Measurements from ENCODE around the gene RNPS1.
"Not testable (repeated sequence)": the region's sequence is repeated elsewhere in the genome, so short reads cannot be mapped to it uniquely, and the experiment has no call there.

Gene RNPS1

DNA sequence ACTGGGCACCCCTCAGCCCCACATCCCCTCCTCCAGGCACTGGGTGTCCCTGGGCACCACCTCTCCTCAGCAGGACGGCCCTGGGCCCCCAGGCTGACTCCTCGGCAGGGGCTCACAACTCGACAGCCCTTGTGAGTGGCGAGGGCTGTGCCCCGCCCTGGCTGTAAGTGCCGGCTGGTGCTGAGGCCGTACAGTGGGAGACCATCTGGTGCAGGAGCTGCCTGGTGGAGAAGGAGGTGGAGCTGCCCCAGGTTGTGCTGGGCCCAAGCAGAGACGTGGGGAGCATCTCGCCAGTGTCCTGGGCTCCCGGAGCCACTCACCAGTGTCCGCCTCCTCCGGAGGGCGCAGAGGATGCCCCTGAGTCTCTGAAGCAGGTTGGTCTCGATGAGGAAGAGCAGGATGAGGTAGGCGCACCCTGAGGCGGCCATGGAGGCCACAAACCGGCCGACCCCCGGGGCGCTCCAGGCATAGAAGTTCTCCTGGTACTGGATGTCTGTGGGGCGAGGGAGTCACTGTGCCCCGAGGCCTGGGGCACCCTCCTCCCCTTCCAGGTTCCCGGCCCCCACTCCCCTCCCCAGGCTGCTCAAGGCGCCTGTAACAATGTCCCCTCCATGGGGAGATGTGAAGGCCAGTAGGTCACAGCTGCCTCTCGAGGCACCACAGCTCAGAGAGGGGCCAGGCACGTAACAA, 15.1 kb upstream of the RNPS1 start:
- no peak for DNase-seq (ENCODE audit: low read depth in 2 of 2)

DNA sequence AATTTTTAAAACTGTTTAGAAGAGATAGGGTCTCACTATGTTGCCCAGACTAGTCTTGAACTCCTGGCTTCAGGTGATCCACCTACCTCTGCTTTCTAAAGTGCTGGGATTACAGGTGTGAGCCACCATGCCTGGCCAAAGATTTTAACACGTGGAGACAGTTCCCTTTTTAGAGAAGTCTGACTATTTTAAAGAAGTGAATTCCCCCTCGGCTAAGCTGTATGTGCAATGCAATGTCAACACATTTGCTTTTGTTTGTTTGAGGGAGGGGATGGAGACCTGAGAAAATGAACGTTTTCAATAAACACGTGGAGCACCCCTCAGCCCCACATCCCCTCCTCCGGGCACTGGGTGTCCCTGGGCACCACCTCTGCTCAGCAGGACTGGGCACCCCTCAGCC, 14.3 kb upstream of the RNPS1 start:
- no peak for DNase-seq (ENCODE audit: low read depth in 2 of 2)

DNA sequence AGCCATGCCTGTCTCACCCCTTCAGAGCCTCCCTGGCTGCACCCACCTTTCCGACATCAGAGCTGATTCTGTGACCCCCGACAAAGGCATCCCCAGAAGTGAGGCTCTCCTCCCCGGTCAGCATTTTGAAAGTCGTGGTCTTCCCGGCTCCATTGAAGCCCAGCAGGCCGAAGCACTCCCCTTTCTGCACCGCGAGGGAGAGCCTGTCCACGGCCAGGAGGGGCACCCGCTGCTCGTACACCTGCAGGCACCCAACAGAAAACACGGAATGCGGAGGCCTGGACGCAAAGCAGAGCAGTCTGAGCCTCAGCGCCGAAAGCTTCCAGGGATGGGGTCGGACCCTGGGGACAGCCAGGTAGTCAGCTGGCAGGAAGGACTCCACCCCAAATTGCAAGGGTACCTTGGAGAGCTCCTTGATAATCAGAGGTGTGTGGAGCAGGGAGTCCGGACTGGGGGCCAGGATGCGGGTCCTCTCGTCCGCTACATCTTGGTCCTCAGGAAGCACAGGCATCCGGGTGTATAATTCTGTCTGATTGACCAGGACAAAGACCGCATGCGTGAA, 13.1 kb upstream of the RNPS1 start:
- no peak for DNase-seq (ENCODE audit: low read depth in 2 of 2)

DNA sequence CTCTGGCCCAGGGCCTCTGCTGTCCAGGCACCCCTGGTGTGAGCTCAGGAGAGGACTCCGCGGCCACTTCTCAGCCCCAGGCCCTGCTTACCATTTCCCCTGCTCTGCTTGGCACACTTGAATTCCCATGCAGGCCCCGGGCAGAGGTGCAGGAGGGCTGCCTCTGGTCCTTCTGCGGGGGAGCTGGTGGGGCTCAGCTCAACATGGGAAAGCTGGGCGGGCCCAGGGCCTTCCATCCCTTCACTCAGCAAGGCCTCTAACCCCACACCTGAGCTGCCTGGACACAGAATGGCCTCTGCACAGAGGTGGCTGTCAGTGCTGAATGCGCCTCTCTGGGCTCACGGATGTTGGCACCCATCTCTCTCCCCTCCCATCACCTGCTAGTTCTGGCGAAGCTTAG, 12.5 kb upstream of the RNPS1 start:
- DNase-seq (ENCODE audit: low read depth in 2 of 2), result no peak

DNA sequence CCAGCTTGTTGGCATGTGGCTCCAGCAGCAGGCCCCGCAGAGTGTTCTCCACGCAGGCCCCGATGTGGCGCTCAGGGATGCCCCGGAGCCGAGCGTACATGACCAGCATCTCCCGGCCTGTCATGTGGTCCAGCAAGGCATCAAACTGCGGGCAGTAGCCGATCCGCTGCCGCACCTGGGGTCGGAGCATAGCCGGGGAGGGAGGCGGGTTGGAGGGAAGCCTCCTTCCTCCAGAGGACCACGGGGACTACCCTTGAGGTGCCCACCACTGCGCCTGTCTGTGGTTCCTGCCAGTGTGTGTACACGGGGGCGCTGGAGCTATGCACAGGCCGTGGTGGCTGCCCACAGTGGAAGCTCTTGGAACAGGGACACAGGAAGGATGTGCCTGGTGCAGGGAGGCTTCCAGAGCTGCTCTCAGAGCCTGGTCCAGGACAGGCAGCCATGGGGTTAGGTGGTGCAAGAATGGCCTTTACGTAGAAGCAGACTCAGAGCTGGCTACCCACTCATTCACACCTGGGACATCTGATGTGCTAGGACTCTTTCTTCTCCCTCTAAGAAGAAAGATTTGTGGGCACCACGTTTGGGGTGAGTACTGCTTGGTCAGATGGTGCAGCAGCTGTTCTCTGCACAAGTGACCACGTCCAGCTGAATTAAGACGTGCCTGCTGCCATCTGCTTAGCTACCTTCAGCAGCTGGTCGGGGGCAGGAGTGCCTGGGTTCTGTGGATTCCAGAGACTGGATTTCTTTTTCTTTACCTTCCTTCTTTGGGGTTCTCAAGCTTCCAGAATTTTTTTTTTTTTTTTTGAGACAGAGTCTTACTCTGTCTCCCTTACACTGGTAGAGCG, 11.3 kb upstream of the RNPS1 start:
- no peak for DNase-seq (ENCODE audit: low read depth in 2 of 2)

DNA sequence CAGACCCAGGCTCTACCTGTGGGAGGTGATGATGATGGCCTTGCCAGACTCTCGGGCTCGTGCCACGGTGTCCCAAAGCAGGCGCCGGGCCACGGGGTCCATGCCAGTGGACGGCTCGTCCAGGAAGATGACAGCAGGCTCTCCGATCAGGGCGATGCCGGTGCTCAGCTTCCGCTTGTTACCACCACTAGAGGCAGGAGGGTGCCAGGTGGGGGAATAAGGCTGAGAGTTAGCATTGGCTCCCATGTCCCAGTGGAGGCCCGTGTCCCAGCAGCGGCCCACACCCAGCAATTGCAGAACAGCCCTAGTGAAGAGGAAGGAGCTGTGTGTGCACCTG, 10.3 kb upstream of the RNPS1 start:
- no peak for DNase-seq (ENCODE audit: low read depth in 2 of 2)

DNA sequence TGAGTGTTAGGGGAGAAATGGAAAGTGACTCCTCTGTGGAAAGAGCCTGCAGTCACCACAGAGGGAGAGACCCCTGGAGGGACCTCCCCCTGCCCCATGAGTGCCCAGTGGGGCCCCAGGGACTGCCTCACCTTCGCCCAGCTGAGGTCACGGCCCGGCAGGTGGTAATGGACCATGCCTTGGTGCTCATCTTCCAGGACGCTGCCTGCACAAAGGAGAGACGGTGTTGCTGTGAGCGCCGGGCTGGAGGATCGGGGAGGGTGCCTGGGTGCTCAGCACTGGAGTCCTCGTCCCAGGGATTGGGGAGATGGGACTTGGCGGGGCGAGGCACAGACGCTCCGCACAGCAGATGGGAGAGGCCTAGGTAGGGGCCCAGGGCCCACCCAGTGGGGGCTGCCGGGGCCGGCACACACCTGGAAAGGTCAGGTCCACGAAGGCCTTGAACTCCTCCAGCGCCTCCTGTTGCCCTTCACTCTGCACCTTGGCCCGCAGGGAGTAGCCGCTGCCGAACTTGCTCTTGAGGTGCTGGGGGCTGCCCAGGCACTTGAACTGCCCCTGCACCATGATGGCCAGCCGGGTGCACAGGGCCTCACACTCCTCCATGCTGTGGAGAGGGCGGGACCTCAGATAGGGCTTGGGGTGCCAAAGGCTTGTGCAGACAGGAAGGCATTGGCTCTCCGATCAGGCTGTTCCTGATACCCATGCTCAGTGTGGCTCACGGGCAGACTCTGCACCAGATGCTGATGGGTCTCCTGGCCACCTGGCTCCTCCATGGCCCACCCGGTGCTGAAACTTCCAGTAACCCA, 9.7 kb upstream of the RNPS1 start:
- no peak for DNase-seq (ENCODE audit: low read depth in 2 of 2)

DNA sequence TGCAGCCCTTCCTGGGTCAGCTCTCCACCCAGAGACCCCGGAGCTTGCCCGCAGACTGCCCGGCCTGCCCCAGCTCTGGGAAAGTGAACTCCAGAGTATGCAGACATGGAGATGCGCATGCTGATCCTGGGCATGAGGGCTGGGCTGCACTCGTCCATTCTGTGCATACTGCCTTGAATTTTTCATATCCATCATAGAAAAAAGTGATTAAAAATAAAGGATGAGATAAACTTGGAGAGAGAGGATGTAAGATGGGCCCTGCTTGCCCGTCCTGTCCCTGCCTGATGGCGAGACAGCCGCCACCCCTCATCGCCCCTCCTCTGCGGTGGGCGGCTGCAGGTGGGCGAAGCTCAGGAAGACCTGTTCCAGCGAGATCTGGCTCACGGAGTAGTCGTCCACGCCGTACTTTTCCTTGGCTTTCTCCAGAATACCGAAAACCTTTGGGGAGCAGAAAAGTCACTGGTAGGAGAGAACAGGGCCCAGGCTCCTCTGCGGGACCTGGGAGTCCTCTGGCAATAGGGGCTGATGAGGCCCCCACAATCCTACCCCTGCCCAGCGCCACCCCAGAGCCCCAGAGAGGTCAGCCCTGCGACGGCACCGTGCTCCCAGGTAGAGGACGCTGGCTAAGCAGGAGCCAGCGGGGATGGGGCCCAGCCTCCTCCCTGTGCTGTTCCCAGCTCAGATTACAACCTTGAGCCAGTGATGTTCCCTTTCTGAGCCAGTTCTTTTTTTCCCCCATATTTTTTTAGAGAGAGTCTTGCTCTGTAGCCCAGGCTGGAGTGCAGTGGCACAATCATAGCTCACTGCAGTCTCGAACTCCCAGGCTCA, 8.7 kb upstream of the RNPS1 start:
- no peak for DNase-seq (ENCODE audit: low read depth in 2 of 2)

DNA sequence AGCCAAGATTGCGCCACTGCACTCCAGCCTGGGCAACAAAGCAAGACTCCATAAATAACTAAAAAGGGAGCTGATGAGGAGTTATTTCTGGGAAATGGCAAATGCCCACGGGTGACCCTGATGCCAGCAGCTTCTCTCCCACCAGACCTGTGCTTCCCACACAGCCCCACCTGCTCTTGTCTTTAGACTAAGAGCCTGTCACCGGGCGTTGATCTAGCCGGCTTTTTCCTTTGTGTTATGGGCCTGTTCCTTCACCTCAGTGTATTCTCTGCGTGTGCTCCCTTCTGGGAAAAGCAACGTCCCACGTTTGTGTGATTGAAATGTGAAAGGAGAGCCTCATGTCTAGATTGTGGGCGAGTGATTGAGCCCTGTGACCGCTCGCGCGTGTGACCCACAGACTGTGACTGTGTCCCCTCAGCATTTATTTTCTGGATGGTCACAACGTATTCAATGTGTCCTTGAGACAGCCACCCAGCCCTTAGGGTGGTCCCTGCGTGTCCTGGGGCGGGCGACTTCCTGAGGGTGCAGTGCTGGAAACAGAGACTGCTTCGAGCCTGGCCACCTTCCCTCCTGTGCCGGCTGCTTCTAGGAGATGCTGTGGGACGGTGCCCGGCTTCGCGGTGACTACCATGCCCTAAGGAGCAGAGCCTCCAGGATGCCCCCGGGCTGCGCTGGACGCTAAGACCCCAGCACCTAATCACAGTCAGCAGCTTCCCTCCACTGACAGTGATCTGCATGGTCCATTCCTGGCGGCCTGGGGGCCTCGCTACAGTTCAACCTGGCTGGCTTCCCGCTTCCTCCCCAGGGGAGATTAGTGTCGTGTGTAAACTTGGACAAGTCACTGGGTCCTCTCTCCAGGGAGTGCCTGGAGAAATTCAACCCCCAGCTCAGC, 7.8 kb upstream of the RNPS1 start:
- DNase-seq (ENCODE audit: low read depth in 2 of 2), result no peak

DNA sequence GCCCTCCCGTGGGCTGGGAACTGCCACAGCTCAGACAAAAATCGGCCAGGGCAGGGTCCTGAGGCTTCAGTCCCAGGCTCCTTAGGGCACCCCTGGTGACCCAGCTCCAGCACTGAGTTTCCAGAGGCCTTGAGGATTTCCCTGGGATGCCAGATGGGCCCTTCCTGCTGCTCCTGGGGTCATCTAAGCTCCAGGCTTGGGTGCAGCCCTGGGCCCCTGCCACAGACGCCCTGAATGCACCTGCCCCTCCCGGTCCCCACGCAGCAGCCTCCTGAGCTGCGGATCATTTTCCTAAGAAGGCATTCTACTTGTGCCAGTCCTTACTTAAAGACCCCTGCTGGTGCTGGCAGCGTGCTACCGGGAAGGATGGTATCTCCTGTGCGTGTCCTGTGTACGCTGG, 6.0 kb upstream of the RNPS1 start:
- DNase-seq (ENCODE audit: low read depth in 2 of 2), result no peak

DNA sequence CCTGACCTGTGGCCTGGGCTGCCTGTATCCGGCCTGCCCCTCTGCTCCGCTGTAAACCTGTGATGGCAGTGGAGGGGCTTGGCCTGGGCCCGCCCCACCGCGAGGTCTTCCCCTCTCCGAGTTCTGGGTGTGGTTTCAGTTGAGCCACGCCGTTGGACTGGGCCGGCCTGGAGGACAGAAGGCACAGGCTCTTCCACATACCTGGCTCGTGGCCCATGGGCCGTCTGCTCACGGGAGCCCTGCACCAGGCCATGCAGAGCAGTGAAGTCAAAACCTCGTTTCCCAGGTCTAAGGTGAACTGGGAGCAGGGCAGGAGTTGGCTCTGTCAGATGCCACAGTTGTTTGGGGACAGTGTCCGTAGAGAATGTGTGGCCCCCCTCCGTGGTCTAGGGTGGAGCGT, 5.6 kb upstream of the RNPS1 start:
- DNase-seq (ENCODE audit: low read depth in 2 of 2), result no peak

DNA sequence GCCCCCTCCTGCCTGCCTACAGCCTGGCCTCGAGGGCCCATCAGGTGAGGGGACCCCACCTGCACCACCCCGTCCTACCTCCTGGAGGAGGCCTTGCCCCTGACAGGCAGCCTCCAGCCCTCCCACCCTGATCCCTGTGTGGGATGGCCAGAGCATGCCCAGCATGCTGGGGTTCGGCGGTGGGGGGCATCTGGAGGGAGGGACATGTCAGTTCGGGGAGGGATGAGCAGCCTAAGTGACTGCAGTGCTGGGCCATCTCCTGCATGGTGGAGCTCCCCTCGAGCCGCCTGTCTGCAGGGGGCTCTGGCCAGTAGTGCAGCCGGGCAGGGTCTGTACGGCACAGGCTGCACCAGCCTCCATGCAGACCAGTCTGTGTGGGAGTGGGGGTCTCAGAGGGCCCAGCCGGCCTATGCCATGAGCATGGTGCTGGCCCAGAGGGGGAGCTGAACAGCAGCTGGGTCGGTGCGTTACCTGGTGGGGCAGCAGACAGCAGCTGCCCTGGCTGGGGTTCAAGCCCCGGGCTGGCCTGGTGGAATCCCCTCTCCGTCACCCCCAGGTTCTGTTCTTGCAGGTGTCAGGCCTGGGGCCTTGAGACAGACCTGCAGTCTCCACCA, 4.0 kb upstream of the RNPS1 start:
- DNase-seq (ENCODE audit: low read depth in 2 of 2), result no peak

DNA sequence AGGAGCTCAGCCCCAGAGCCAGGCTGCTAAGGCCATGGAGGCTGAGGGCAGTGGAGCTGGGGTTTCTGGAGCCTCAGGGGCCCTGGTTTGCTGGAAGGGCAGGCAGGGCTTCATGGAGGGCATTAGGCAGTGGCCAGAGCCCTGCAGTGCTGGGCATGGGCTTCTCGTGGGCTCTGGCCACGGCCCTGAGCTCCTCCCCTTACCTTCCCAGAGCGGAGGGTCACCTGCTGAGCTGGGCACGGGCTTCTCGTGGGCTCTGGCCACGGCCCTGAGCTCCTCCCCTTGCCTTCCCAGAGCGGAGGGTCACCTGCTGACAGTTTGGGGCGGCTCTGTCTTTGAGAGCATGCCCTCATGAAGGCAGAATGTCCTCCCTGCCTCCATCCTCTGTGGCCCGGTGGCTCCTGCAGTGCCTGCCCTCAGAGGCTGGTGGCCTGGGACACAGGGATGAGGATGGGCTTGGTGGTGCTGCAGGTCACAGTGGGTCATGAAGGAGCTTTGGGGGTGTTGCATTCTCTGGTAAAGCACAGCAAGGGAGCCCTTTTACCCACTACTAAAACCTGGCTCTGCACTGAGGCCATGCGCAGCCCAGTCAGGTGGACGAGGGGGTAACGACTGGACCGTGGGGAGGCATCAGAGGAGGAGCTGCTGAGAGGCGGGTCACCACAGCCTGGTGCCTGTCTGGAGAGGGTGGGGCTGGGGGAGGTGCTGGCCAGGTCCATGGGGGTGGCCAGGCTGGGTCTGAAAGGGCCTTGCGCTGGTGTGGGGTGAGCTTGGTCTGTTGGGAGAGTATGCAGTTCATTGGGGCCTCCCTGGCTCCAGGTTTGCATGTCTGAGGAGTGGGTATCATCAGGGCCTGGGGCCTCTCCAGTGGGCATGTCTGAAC, 2.9 kb upstream of the RNPS1 start:
- DNase-seq (ENCODE audit: low read depth in 2 of 2), result no peak

DNA sequence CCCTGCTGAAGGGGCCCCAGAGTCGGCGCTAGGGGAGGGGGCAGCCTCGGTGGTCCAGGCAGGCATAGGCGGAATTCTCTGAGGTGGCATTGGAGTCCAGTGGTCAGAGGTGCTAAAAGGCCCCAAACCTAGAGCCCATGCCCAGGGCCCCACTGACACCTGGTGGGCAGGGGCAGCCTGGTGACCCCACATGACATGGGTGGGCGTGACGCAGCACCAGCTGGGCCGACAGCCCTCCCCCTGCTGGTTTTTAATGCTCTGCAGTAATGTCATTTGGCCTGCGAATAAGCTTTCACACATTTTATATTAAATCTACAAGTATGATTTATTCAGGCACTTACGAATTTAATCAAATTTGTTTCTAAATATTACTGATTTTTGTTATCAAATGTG, 2.1 kb upstream of the RNPS1 start:
- DNase-seq (ENCODE audit: low read depth in 2 of 2), result no peak

DNA sequence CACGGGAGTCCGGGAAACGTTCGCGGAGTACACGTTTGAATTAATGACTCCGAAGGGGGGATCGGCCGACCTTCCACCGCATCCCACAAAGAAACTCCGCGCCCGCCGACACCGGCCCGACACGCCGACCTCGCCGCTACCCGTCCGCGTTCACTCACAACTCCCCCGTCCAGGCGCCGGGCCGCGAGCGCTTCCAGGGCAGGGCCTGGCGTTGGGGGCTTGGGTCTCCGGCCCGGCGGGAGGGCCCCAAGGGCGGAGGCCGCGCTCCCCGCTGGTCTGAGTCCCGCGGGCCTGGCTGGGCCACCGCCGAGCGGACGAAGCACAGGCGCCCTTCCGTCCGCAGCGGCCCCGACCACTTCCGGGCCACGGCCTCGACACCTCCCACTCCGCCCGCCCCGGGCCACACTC, 417 bp downstream of the RNPS1 start:
- not testable (repeated sequence) for DNase-seq (ENCODE audit: low read depth in 2 of 2)

DNA sequence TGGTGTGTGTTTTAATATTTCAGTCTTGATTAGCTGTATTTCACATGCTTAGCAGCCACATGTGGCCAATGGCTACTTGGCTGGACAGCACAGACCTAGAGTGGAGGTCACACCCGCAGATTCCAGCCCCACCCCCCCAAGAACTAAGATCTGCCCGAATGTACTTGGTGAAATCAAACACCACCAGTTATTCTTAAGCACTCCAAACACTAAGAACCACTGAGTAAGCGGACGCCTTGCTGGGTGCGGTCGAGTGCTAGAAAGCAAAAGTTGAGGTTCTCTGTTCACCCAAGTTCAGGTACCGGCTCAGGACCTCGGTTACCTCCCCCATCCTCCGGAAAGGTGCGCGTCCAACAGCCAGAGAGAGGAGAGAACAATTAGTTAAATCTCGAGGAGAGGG, 1.0 kb downstream of the RNPS1 start:
- DNase-seq (ENCODE audit: low read depth in 2 of 2), result not testable (repeated sequence)

DNA sequence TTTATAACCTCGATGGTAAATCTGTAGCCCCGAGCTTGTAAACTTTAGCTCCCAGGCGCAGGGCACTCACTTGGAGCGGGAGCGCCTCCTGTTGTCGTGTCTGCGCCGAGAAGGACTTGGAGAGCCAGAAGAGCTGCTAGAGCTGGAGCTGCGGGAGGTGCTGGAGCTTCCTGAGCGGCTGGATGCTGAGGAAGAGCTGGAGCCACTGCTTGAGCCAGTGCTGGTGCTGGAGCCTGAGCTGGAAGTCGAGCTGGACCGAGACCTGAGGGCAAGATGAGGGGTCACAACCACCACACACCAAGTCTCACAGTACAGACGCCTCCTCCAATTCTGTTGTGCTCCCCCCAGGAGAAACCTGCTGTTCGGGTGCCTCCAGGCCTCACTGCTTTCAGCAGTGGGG, 4.9 kb downstream of the RNPS1 start:
- not testable (repeated sequence) for DNase-seq (ENCODE audit: low read depth in 2 of 2)

DNA sequence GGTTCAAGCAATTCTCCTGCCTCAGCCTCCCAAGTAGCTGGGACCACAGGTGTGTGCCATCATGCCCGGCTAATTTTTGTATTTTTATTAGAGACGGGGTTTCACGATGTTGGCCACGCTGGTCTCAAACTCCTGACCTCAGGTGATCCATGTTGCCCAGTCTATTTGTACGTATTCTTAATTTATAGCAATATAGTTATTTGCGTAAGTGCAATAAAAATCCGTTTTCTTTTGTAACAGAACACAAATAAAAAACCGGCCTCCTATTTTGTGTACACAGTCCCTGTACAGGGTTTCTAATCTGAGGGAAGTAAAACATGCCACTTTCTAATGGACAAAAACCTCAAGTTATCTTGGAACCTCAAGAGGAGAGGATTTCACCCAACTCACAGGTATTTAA, 7.7 kb downstream of the RNPS1 start:
- no peak for DNase-seq (ENCODE audit: low read depth in 2 of 2)

DNA sequence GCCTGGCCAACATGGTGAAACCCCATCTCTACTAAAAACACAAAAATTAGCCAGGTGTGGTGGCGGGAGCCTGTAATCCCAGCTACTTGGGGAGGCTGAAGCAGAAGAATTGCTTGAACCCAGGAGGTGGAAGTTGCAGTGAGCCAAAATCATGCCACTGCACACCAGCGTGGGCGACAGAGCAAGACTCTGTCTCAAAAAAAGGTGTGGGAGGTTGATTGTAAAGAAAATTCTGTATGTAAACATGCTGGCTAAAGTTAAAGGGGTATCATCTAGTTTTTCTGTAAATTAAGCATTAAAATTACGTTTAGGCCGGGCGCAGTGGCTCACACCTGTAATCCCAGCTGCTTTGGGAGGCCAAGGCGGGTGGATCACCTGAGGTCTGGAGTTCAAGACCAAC, 9.4 kb downstream of the RNPS1 start:
- not testable (repeated sequence) for DNase-seq (ENCODE audit: low read depth in 2 of 2)

Measured in activated CD4-positive, alpha-beta T cell treated with anti-CD3 and anti-CD28 coated beads for 24 hours (primary cell).